ACHN (cell line): ENCODE results near the gene ZBTB7B.

Experiments used
- DNase-seq: peaks from one replicate; pipeline ENCODE4 v3.0.0-alpha.2; 2015
- in situ Hi-C: cut with HindIII; loops from 2 replicates; pipeline ENCODE4 v1.10.0; 2017; ENCODE audit warnings: low sequenced_read_pairs, low pct_ligation_motif_present, low pct_unique_long_range_greater_than_20kb

The ZBTB7B gene

GRCh38 chr1:155002464-155003226, at the start of gene ZBTB7B:
ZBTB7B (plus strand) TSS chr1:155002802; CDS start chr1:155014661, 11,859 bp downstream.
- DNase-seq = peak; percentile 40
- in situ Hi-C loops = no loop called here

GRCh38 chr1:154953611-154954038, 49.0 kb upstream of the ZBTB7B start:
- in situ Hi-C loops = no loop called here

GRCh38 chr1:154954541-154954940, 48.1 kb upstream of the ZBTB7B start:
- no peak for DNase-seq
- in situ Hi-C loops = no loop called here

More at GRCh38 chr1:154953611-154954038, 49.0 kb upstream of the ZBTB7B start:
- DNase-seq = no peak

GRCh38 chr1:154955039-154955717, 47.4 kb upstream of the ZBTB7B start:
- in situ Hi-C loops = no loop called here
- DNase-seq = no peak

- in situ Hi-C loops = no loop called here
- peak; percentile 93 for DNase-seq
Measured at GRCh38 chr1:154955718-154956543, 46.7 kb upstream of the ZBTB7B start, which contains the start of gene PBXIP1. PBXIP1 (minus strand) TSS chr1:154956099; CDS start chr1:154953721, 2,378 bp downstream.

- DNase-seq = no peak
- in situ Hi-C loops = no loop called here
Measured at GRCh38 chr1:154956544-154956941, 46.1 kb upstream of the ZBTB7B start.

- in situ Hi-C loops = no loop called here
- no peak for DNase-seq
Measured at GRCh38 chr1:154957091-154957657, 45.4 kb upstream of the ZBTB7B start.

- no peak for DNase-seq
- in situ Hi-C loops = no loop called here
Measured at GRCh38 chr1:154958036-154958435, 44.6 kb upstream of the ZBTB7B start.

GRCh38 chr1:154958681-154959425, 43.7 kb upstream of the ZBTB7B start:
- in situ Hi-C loops = no loop called here
- DNase-seq = no peak

- no peak for DNase-seq
- in situ Hi-C loops = no loop called here
Measured at GRCh38 chr1:154959426-154959780, 43.2 kb upstream of the ZBTB7B start.

GRCh38 chr1:154960446-154961136, 42.0 kb upstream of the ZBTB7B start:
- in situ Hi-C loops = no loop called here

GRCh38 chr1:154961207-154962155, 41.1 kb upstream of the ZBTB7B start, which contains the start of gene PYGO2:
PYGO2 (minus strand) TSS chr1:154961782; CDS start chr1:154961576, 206 bp downstream.
- DNase-seq = peak; percentile 84
- in situ Hi-C loops = no loop called here

More at GRCh38 chr1:154960446-154961136, 42.0 kb upstream of the ZBTB7B start:
- DNase-seq = no peak

- in situ Hi-C loops = no loop called here
- DNase-seq = peak; percentile 44
Measured at GRCh38 chr1:154962156-154962749, 40.3 kb upstream of the ZBTB7B start.

- no peak for DNase-seq
- in situ Hi-C loops = no loop called here
Measured at GRCh38 chr1:154962795-154963330, 39.7 kb upstream of the ZBTB7B start.

- no peak for DNase-seq
- in situ Hi-C loops = no loop called here
Measured at GRCh38 chr1:154963643-154964042, 39.0 kb upstream of the ZBTB7B start.

GRCh38 chr1:154964359-154964758, 38.2 kb upstream of the ZBTB7B start:
- no peak for DNase-seq
- in situ Hi-C loops = no loop called here
